ENCODE data around the gene RAD21L1. TPM values are rescaled to one million over a fixed set of nuclear protein-coding genes. Genes with fewer than 3 reads are reported as not detected.
A peak's percentile ranks its signal among the peaks of the same experiment; 100 is the strongest.

Gene RAD21L1
- total and polyA plus RNA-seq, 2 of the 8 experiments (the other 6 are each of a cell fraction or from before 2014, with no cell fraction given), result 0.06 to 0.26 TPM

GRCh38 chr20:1265916-1266166 is 40.0 kb downstream of the RAD21L1 start:
- Histone ChIP-seq H2AFZ (ENCODE audit: low read length) (peak overlapping the region; percentile 79), H3K79me2 (ENCODE audit: control insufficient read depth in 1 of 2, insufficient read depth in 2 of 2, low read length in 2 of 2) (no peaks in the 10 kb centered on the region), H2AK5ac (ENCODE audit: low read depth, low read length) (no peak overlapping the region), H3K18ac (ENCODE audit: extremely low read depth, low read length) (no peak overlapping the region), H3K23me2 (ENCODE audit: low read depth, low read length) (peaks cover 4% of the 10 kb centered on the region; the same call in 1 of the 2 replicates), H4K5ac (ENCODE audit: insufficient read length, low read depth, low read length) (peak overlapping the region; percentile 7), H3K4me3 (ENCODE audit: extremely low read depth in 1 of 4, insufficient read depth in 2 of 4, low read depth in 3 of 4, low read length in 4 of 4) (peak overlapping the region; percentile 55 to 88 (median 72)), H3K14ac (ENCODE audit: insufficient read length) (no peak overlapping the region), H3K4ac (replicated peaks; ENCODE audit: insufficient read length, low read depth, low read length) (no peak overlapping the region), H3K27me3 (replicated peaks in 1 of 4; ENCODE audit: control insufficient read depth in 3 of 4, extremely low read depth in 1 of 4, insufficient read depth in 3 of 4, low read length in 3 of 4) (peaks cover 0 to 1% (median 0%) of the 10 kb centered on the region in 4 experiments; a peak in 2 of 7 replicates), H3K79me1 (ENCODE audit: low read depth, low read length) (no peaks in the 10 kb centered on the region), H2BK20ac (ENCODE audit: low read length) (no peak overlapping the region), H3K36me3 (ENCODE audit: control insufficient read depth in 2 of 4, insufficient read depth in 4 of 4, low read length in 3 of 4) (no peaks in the 10 kb centered on the region), H3K9me3 (ENCODE audit: insufficient read depth in 2 of 2, low read depth in 1 of 2, low read length in 1 of 2) (no peaks in the 10 kb centered on the region), H3K27ac (ENCODE audit: low read depth, low read length) (no peak overlapping the region), H4K8ac (ENCODE audit: extremely low read depth, insufficient read depth, low read length) (no peak overlapping the region), H2BK12ac (ENCODE audit: low read depth, low read length) (no peak overlapping the region), H2BK5ac (ENCODE audit: low read depth, low read length) (no peak overlapping the region), H4K91ac (replicated peaks; ENCODE audit: insufficient read length, low read length) (peak overlapping the region; percentile 84), H3K4me1 (replicated peaks in 1 of 4; ENCODE audit: control insufficient read depth in 3 of 4, insufficient read depth in 4 of 4, low read length in 3 of 4) (peaks cover 0 to 13% (median 1%) of the 10 kb centered on the region in 4 experiments; a peak in 4 of 7 replicates), H3K4me2 (ENCODE audit: insufficient read depth in 1 of 2, low read depth in 2 of 2, low read length in 2 of 2) (peak overlapping the region; percentile 71 to 92), H3K9ac (replicated peaks in 1 of 4; ENCODE audit: extremely low read depth in 1 of 4, low read depth in 3 of 4, low read length in 3 of 4) (no peak overlapping the region; a peak in 1 of 7 replicates), H4K20me1 (replicated peaks in 1 of 2; ENCODE audit: control insufficient read depth in 1 of 2, insufficient read depth in 2 of 2, low read length in 2 of 2) (no peaks in the 10 kb centered on the region), H2BK15ac (ENCODE audit: low read length) (no peak overlapping the region), H3K23ac (ENCODE audit: insufficient read length) (no peak overlapping the region), H2BK120ac (replicated peaks; ENCODE audit: low read depth, low read length) (no peak overlapping the region), H3K56ac (replicated peaks; ENCODE audit: insufficient read length, low read depth, low read length) (no peak overlapping the region)
- POLR2A ChIA-PET (ENCODE audit: partially characterized antibody), result interaction anchor here (0.8 to 1.2 kb wide), 2 partner anchors 9 to 200 kb away, joined by 3 to 4 read pairs; no protein-coding TSS in a partner anchor
- DNase-seq (ENCODE audit: low read depth in 1 of 2, low spot score in 2 of 2) (no peak), FAIRE-seq (no peak)
- 4% methylated on average over 10 of the region's 10 CpGs; no CpG with 5 or more reads in 1 of the 2 experiments for WGBS, 2 experiments (ENCODE audit: extremely low coverage in 1 of 2, insufficient coverage in 1 of 2, insufficient read length in 1 of 2, insufficient replicate concordance in 2 of 2, low coverage in 1 of 2, low lambda C conversion rate in 2 of 2, missing lambda C conversion rate in 1 of 2)
- CTCF ChIA-PET (ENCODE audit: partially characterized antibody), result interaction anchor here (1.0 to 1.5 kb wide), 3 partner anchors 18 to 171 kb away, joined by 3 to 7 read pairs (median 3); no protein-coding TSS in a partner anchor
- peak in 1 of 2 experiments; percentile 72; a peak in 1 of 4 replicates for TF ChIP-seq HDAC2 (IDR thresholded peaks at IDR 0.05; ENCODE audit: borderline replicate concordance in 1 of 2, low read depth in 2 of 2, low read length in 2 of 2)
- no peak for TF ChIP-seq CBX5 (IDR thresholded peaks at IDR 0.05; ENCODE audit: low read depth, low read length)
- TF ChIP-seq SAP30 (IDR thresholded peaks at IDR 0.05; ENCODE audit: insufficient read depth, insufficient replicate concordance, low read length), result no peak
- no peak for TF ChIP-seq POU5F1 (IDR thresholded peaks at IDR 0.05; ENCODE audit: low read depth, low read length)
- TF ChIP-seq NRF1 (IDR thresholded peaks at IDR 0.05; ENCODE audit: low read depth, low read length), result no peak
- no peak for TF ChIP-seq EZH2 (IDR thresholded peaks at IDR 0.05; ENCODE audit: low read depth, low read length, severe bottlenecking)
- no peak for TF ChIP-seq E2F6 (IDR thresholded peaks at IDR 0.05)
- TF ChIP-seq SIN3A (conservative IDR thresholded peaks at IDR 0.05 in 1 of 2, IDR thresholded peaks at IDR 0.05 in 1 of 2; ENCODE audit: low read depth in 1 of 2, low read length in 2 of 2), result no peak
- no peak for TF ChIP-seq SRF (IDR thresholded peaks at IDR 0.05; ENCODE audit: low read depth, low read length)
- peak; percentile 36; the same call in 1 of the 2 replicates for TF ChIP-seq MAX (IDR thresholded peaks at IDR 0.05)
- TF ChIP-seq RNF2 (IDR thresholded peaks at IDR 0.05; ENCODE audit: borderline replicate concordance, low read depth, low read length, missing control alignments, poor library complexity, severe bottlenecking), result no peak

Measured in H1 (cell line).